Gastroesophageal sphincter (tissue), 4 donors: ENCODE results near the gene CDC42BPB. TPM values are rescaled to one million over a fixed set of nuclear protein-coding genes. Genes with fewer than 3 reads are reported as not detected.

Experiments
- ATAC-seq: fragments of 150-250 bp; one replicate; pipeline ENCODE4 v1.9.1; 2016; ENCODE audit warnings: mild to moderate bottlenecking, moderate library complexity
- H3K27ac ChIP-seq, 4 donors: fragments of 200-600 bp; sonication (generic) in 3 of 4; 1 replicate in 3 of 4; 2 replicates in 1 of 4; pipeline ENCODE4 v1.5.1; 2016 to 2019
- H3K27me3 ChIP-seq: fragments of 200-600 bp; sonication (generic); one replicate; pipeline ENCODE4 v1.5.1; 2019
- H3K36me3 ChIP-seq, 2 donors: fragments of 200-600 bp; sonication (generic); one replicate each; pipeline ENCODE4 v1.5.1; 2019; ENCODE audit warnings: control low read depth in 1 of 2
- H3K4me1 ChIP-seq, 3 donors: fragments of 200-600 bp; sonication (generic); 1 replicate in 2 of 3; 2 replicates in 1 of 3; pipeline ENCODE4 v1.5.1; 2016 to 2019; ENCODE audit warnings: control low read depth in 2 of 3
- H3K4me3 ChIP-seq, 2 donors: fragments of 200-600 bp; sonication (generic); one replicate each; pipeline ENCODE4 v1.5.1; 2019; ENCODE audit warnings: mild to moderate bottlenecking in 1 of 2, moderate library complexity in 1 of 2
- H3K9me3 ChIP-seq, 3 donors: fragments of 200-600 bp; sonication (generic); one replicate each; pipeline ENCODE4 v1.5.1; 2017 to 2019; ENCODE audit warnings: control low read depth in 2 of 3
- CTCF ChIP-seq, 4 experiments: fragments of 200-600 bp in 2 of 4; fragments of 450-650 bp in 2 of 4; sonication (generic) in 1 of 4; IDR thresholded peaks; one replicate each; pipeline ENCODE4 v1.5.1; 2017 to 2019; ENCODE audit warnings: antibody characterized with exemption in 4 of 4, mild to moderate bottlenecking in 2 of 4, moderate library complexity in 2 of 4
- EP300 ChIP-seq: sonication (generic); formaldehyde crosslinking; IDR thresholded peaks from one replicate; pipeline ENCODE4 v1.6.1; 2017; ENCODE audit warnings: antibody characterized with exemption, mild to moderate bottlenecking
- POLR2A ChIP-seq, 2 donors: fragments of 450-650 bp; IDR thresholded peaks; one replicate each; pipeline ENCODE4 v1.6.1; 2017; ENCODE audit warnings: antibody characterized with exemption in 2 of 2, mild to moderate bottlenecking in 2 of 2, moderate library complexity in 1 of 2
- POLR2AphosphoS5 ChIP-seq: sonication (generic); formaldehyde crosslinking; IDR thresholded peaks from one replicate; pipeline ENCODE4 v1.6.1; 2017; ENCODE audit warnings: antibody characterized with exemption
- WGBS, 2 donors: methylation state at CpG; one replicate each; pipeline ENCODE4 v1.1.5; 2018; ENCODE audit warnings: low coverage in 1 of 2; 5-methylcytosine and 5-hydroxymethylcytosine counted together
- total RNA-seq, 4 donors: library from RNA; depleted of rRNA; stranded (reverse); fragments of >200 nt; gene quantifications; one replicate each; pipeline ENCODE4 v1.1.0, GENCODE V29; 2016

CDC42BPB gene
- total RNA-seq, 4 donors from 2014 or later = 86.7 to 151 (median 97.3) TPM

GRCh38 chr14:103088921-103089320 lies 31.6 kb upstream of the CDC42BPB start:
- ATAC-seq = no peak
- H3K9me3 ChIP-seq = no peaks in the 10 kb centered on the region
- TF ChIP-seq POLR2AphosphoS5 = no peak
- no peak for TF ChIP-seq EP300
- no peak for TF ChIP-seq POLR2A (IDR thresholded peaks at IDR 0.05)
- TF ChIP-seq CTCF (IDR thresholded peaks at IDR 0.05) = no peak
- H3K4me3 ChIP-seq = no peak overlapping the region
- peaks cover 45% of the 10 kb centered on the region for H3K27me3 ChIP-seq
- no peaks in the 10 kb centered on the region for H3K36me3 ChIP-seq
- WGBS, 2 donors = 86% methylated on average over 2 of the region's 6 CpGs; no CpG with 5 or more reads in 1 of the 2 donors
- H3K4me1 ChIP-seq = peaks cover 0 to 22% (median 14%) of the 10 kb centered on the region in 3 donors
- H3K27ac ChIP-seq = no peak overlapping the region

GRCh38 chr14:103087343-103087835 lies 30.0 kb upstream of the CDC42BPB start:
- no peaks in the 10 kb centered on the region for H3K36me3 ChIP-seq
- peaks cover 57% of the 10 kb centered on the region for H3K27me3 ChIP-seq
- no peak for ATAC-seq
- H3K4me3 ChIP-seq = no peak overlapping the region
- TF ChIP-seq POLR2AphosphoS5 (no peak), CTCF (IDR thresholded peaks at IDR 0.05) (no peak), EP300 (no peak), POLR2A (IDR thresholded peaks at IDR 0.05) (no peak)
- peaks cover 0 to 23% (median 14%) of the 10 kb centered on the region in 3 donors for H3K4me1 ChIP-seq
- no peaks in the 10 kb centered on the region for H3K9me3 ChIP-seq
- WGBS, 2 donors = no CpG with 5 or more reads among the region's 13 CpGs
- H3K27ac ChIP-seq = no peak overlapping the region

GRCh38 chr14:103086771-103087342 lies 29.5 kb upstream of the CDC42BPB start:
- Histone ChIP-seq H3K27ac (no peak overlapping the region), H3K36me3 (no peaks in the 10 kb centered on the region), H3K9me3 (no peaks in the 10 kb centered on the region), H3K27me3 (peaks cover 62% of the 10 kb centered on the region), H3K4me3 (no peak overlapping the region), H3K4me1 (peaks cover 0 to 22% (median 14%) of the 10 kb centered on the region in 3 donors)
- TF ChIP-seq CTCF (IDR thresholded peaks at IDR 0.05) (no peak), POLR2AphosphoS5 (no peak), POLR2A (IDR thresholded peaks at IDR 0.05) (no peak), EP300 (no peak)
- no peak for ATAC-seq
- WGBS, 2 donors = no CpG with 5 or more reads among the region's 8 CpGs

- Histone ChIP-seq H3K4me3 (no peak overlapping the region), H3K36me3 (no peaks in the 10 kb centered on the region), H3K9me3 (no peaks in the 10 kb centered on the region), H3K27ac (no peak overlapping the region), H3K27me3 (peaks cover 77% of the 10 kb centered on the region), H3K4me1 (peaks cover 0 to 8% (median 4%) of the 10 kb centered on the region in 3 donors)
- 56 to 80% methylated on average over 1 to 4 of the region's 24 CpGs for WGBS, 2 donors
- TF ChIP-seq POLR2A (IDR thresholded peaks at IDR 0.05) = no peak
- no peak for TF ChIP-seq CTCF (IDR thresholded peaks at IDR 0.05)
- TF ChIP-seq EP300 = no peak
- no peak for TF ChIP-seq POLR2AphosphoS5
- ATAC-seq = no peak
Observed at GRCh38 chr14:103085106-103086091, 28.1 kb upstream of the CDC42BPB start.
